ENCODE data around the gene KRTAP5-2.
"Not testable (repeated sequence)": the region's sequence is repeated elsewhere in the genome, so short reads cannot be mapped to it uniquely, and the experiment has no call there.

Gene KRTAP5-2

DNA sequence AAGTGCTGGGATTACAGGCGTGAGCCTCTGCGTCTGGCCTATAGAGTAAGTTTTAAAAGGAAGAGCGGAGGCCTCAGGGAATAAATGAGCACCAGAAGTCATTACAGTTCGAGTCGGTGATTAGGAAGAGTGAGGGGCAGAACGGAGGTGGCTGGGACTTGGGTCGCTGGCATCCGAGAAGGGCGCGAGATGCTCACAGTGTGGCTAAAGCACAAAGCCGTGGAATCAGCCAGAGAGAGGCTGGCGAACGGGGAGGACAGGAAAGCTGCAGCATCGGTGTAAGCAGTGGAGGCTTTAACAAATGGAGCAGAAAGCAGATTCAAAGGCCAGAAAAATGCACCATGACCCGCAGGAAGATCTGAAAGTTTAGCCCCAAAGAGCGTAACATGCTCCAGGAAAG lies 26.5 kb upstream of the KRTAP5-2 start:
- Histone ChIP-seq H3K4me3 (ENCODE audit: low read depth, low read length) (no peak overlapping the region), H3K27ac (ENCODE audit: low read depth, low read length) (no peak overlapping the region), H3K36me3 (ENCODE audit: control insufficient read depth, insufficient read depth, low read length) (no peaks in the 10 kb centered on the region), H3K9me3 (ENCODE audit: control insufficient read depth, insufficient read depth, low read depth, low read length) (no peaks in the 10 kb centered on the region), H3K27me3 (ENCODE audit: control insufficient read depth, insufficient read depth, low read length) (peaks cover 26% of the 10 kb centered on the region), H3K4me1 (ENCODE audit: control insufficient read depth, insufficient read depth, low read length) (no peaks in the 10 kb centered on the region), H3K9ac (ENCODE audit: low read length) (no peak overlapping the region)

DNA sequence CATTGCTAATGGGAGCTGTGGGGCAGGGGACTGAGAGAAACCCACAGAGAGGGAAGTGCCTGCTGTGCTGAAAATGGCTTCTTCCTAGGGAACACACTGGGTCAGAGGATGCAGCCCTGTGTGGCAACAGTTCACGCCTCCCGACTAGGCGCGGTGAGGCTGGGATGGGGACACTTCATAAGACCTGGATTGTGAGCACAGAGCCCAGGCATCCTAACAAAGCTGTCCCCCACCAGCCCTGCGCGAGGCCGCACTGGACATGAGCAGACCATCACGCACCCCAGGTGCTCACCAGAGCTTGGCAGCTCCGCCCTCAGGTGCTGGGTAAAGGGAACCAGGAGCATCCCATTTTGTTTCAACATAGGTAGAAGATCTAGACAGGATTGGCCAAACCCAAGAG lies 25.6 kb upstream of the KRTAP5-2 start:
- no peak overlapping the region for H3K4me3 ChIP-seq (ENCODE audit: low read depth, low read length)
- H3K27me3 ChIP-seq (ENCODE audit: control insufficient read depth, insufficient read depth, low read length): peaks cover 20% of the 10 kb centered on the region
- H3K9ac ChIP-seq (ENCODE audit: low read length): no peak overlapping the region
- H3K9me3 ChIP-seq (ENCODE audit: control insufficient read depth, insufficient read depth, low read depth, low read length): no peaks in the 10 kb centered on the region
- H3K4me1 ChIP-seq (ENCODE audit: control insufficient read depth, insufficient read depth, low read length): no peaks in the 10 kb centered on the region
- no peak overlapping the region for H3K27ac ChIP-seq (ENCODE audit: low read depth, low read length)
- no peaks in the 10 kb centered on the region for H3K36me3 ChIP-seq (ENCODE audit: control insufficient read depth, insufficient read depth, low read length)

DNA sequence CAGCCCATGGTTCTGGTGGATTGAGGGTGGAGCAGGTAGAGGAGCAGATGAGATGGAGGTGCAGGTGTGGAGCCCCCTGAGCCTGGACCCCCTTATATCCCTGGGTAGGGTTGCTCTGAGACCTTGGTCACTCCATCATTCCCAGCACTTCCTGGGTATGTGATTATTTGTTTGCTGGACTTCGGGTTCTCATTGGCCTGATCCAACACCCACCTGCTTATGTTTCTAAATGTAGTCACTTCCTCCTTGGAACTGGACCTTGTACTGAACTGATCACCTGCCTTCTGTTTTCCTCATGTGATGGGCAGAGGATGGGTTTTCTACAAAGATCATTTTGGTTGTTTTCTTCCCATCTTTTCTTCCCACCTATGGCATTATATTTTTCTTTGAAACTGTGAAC lies 24.0 kb upstream of the KRTAP5-2 start, which contains the start of gene KRTAP5-4:
KRTAP5-4 (minus strand) TSS at position 53 of the 400 bp plus-strand sequence; CDS start at position 8, 45 bp downstream.
- Histone ChIP-seq H3K9me3 (ENCODE audit: control insufficient read depth, insufficient read depth, low read depth, low read length) (peaks cover 4% of the 10 kb centered on the region; the same call in 1 of the 2 replicates), H3K27ac (ENCODE audit: low read depth, low read length) (no peak within 1 kb of the TSS), H3K4me3 (ENCODE audit: low read depth, low read length) (no peak within 1 kb of the TSS), H3K36me3 (ENCODE audit: control insufficient read depth, insufficient read depth, low read length) (no peaks in the 10 kb centered on the region), H3K4me1 (ENCODE audit: control insufficient read depth, insufficient read depth, low read length) (no peaks in the 10 kb centered on the region), H3K9ac (ENCODE audit: low read length) (no peak within 1 kb of the TSS), H3K27me3 (ENCODE audit: control insufficient read depth, insufficient read depth, low read length) (peaks cover 10% of the 10 kb centered on the region)

DNA sequence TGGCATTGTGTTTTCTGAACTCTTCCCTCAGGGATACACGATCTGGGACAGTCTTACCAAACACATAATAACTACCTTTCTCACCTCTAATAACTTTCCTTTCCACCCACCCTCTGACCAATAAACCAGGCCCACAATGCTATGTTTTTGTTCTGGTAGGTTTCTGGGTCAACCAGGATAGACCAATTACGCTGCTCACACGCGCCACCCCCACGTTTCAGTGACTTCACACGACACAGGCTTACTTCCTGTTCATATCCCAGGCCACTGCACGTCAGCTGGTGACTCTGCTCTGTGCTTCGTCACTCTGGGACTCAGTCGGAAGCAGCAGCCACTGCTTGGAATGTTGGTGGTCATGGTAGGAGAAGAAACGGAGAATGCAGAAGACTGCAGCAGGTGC lies 21.4 kb upstream of the KRTAP5-2 start:
- Histone ChIP-seq H3K27ac (ENCODE audit: low read depth, low read length) (no peak overlapping the region), H3K27me3 (ENCODE audit: control insufficient read depth, insufficient read depth, low read length) (peaks cover 11% of the 10 kb centered on the region; the same call in 1 of the 2 replicates), H3K4me3 (ENCODE audit: low read depth, low read length) (no peak overlapping the region), H3K9me3 (ENCODE audit: control insufficient read depth, insufficient read depth, low read depth, low read length) (peaks cover 6% of the 10 kb centered on the region; the same call in 1 of the 2 replicates), H3K9ac (ENCODE audit: low read length) (no peak overlapping the region), H3K36me3 (ENCODE audit: control insufficient read depth, insufficient read depth, low read length) (no peaks in the 10 kb centered on the region), H3K4me1 (ENCODE audit: control insufficient read depth, insufficient read depth, low read length) (no peaks in the 10 kb centered on the region)

DNA sequence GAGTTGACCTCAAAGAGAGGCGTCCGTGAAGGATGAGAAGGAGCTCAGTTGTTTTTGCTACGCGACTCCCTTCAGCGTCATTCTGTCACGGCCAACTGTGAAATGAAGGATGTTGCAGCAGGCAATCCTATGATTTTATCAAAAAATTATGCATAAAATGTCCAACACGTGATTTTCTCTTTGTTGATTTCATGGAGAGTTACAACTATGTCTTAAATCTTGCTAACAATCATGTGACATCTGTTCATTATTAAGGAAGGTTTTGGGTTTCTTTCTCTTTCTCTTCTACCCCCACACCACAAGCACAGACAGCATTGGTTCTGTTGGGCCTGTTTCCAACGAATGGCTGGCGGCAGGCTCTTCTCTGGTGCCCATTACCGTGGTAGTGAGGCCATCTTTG lies 20.1 kb upstream of the KRTAP5-2 start:
- peaks cover 6% of the 10 kb centered on the region; the same call in 1 of the 2 replicates for H3K9me3 ChIP-seq (ENCODE audit: control insufficient read depth, insufficient read depth, low read depth, low read length)
- no peak overlapping the region for H3K4me3 ChIP-seq (ENCODE audit: low read depth, low read length)
- H3K4me1 ChIP-seq (ENCODE audit: control insufficient read depth, insufficient read depth, low read length): no peaks in the 10 kb centered on the region
- peaks cover 11% of the 10 kb centered on the region; the same call in 1 of the 2 replicates for H3K27me3 ChIP-seq (ENCODE audit: control insufficient read depth, insufficient read depth, low read length)
- H3K9ac ChIP-seq (ENCODE audit: low read length): no peak overlapping the region
- H3K27ac ChIP-seq (ENCODE audit: low read depth, low read length): no peak overlapping the region
- H3K36me3 ChIP-seq (ENCODE audit: control insufficient read depth, insufficient read depth, low read length): no peaks in the 10 kb centered on the region

DNA sequence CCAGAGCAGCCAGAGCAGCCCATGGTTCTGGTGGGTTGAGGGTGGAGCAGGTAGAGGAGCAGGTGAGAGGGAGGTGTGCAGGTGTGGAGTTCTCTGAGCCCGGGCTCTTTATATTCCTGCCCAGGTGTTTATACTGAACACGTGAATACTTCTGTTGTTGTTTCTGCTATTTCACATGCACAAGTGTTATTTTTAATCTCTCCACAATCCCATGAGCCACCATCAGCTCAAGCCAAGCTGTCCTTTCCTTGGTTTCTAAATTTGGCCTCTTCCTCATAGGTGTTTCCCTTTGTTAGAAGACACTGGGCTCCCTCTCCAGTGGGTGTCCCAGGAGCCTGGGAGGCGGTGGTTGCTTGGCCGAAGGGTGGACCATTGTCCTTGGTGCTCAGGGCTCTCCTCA lies 10.3 kb upstream of the KRTAP5-2 start, which contains the start of gene KRTAP5-3:
KRTAP5-3 (minus strand) TSS at position 101 of the 400 bp plus-strand sequence; CDS start at position 23, 78 bp downstream.
- H3K4me3 ChIP-seq (ENCODE audit: low read depth, low read length): no peak within 1 kb of the TSS
- H3K36me3 ChIP-seq (ENCODE audit: control insufficient read depth, insufficient read depth, low read length): no peaks in the 10 kb centered on the region
- H3K9me3 ChIP-seq (ENCODE audit: control insufficient read depth, insufficient read depth, low read depth, low read length): peaks cover 8% of the 10 kb centered on the region
- no peak within 1 kb of the TSS for H3K27ac ChIP-seq (ENCODE audit: low read depth, low read length)
- no peak within 1 kb of the TSS for H3K9ac ChIP-seq (ENCODE audit: low read length)
- peaks cover 19% of the 10 kb centered on the region for H3K27me3 ChIP-seq (ENCODE audit: control insufficient read depth, insufficient read depth, low read length)
- peaks cover 10% of the 10 kb centered on the region; the same call in 1 of the 2 replicates for H3K4me1 ChIP-seq (ENCODE audit: control insufficient read depth, insufficient read depth, low read length)

DNA sequence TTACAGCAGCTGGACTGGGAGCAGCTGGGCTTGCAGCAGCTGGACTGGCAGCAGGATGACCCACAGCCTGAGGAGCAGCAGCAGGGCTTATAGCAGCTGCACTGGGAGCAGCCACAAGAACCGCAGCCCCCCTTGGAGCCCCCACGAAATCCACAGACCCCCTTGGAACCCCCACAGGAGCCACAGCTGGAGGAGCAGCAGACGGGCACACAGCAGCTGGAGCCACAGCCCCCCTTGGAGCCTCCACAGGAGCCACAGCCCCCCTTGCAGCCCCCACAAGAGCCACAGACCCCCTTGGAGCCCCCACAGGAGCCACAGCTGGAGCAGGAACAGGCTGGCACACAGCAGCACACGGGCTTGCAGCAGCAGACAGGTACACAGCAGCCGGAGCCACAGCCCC lies 9.8 kb upstream of the KRTAP5-2 start:
- H3K4me1 ChIP-seq (ENCODE audit: control insufficient read depth, insufficient read depth, low read length); H3K9me3 ChIP-seq (ENCODE audit: control insufficient read depth, insufficient read depth, low read depth, low read length); H3K36me3 ChIP-seq (ENCODE audit: control insufficient read depth, insufficient read depth, low read length); H3K4me3 ChIP-seq (ENCODE audit: low read depth, low read length); H3K27ac ChIP-seq (ENCODE audit: low read depth, low read length); H3K9ac ChIP-seq (ENCODE audit: low read length): not testable (repeated sequence)
- H3K27me3 ChIP-seq (ENCODE audit: control insufficient read depth, insufficient read depth, low read length): peaks cover 19% of the 10 kb centered on the region

DNA sequence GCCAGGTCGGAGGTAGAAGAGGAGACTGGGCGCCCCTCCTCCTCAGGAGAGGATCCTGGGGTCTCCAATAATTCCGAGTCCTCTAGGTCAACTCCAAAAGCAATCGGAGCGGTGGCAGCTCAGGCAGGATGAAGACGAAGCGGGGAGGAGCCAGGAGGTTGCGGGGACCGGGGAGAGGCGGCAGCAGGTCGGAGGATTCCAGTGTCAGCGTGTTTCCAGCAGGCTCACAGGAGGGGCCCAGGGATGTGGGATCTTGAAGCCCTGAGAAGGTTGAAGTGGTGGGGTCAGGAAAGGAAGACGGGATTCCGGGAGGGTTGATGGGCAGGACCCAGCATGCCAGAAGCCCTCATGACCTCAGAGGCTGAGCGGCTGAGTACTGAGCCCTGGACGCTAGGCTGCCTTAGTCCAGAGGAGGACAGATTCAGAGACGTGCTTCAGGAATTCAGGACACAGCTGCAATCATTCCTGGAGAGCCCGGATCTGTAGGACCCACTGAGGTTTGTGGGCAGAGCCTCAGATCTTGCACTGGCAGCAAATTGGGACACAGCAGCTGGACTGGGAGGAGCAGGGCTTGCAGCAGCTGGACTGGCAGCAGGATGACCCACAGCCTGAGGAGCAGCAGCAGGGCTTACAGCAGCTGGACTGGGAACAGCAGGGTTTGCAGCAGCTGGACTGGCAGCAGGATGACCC lies 9.2 kb upstream of the KRTAP5-2 start:
- not testable (repeated sequence) for H3K27ac ChIP-seq (ENCODE audit: low read depth, low read length); H3K9me3 ChIP-seq (ENCODE audit: control insufficient read depth, insufficient read depth, low read depth, low read length); H3K9ac ChIP-seq (ENCODE audit: low read length); H3K4me3 ChIP-seq (ENCODE audit: low read depth, low read length); H3K4me1 ChIP-seq (ENCODE audit: control insufficient read depth, insufficient read depth, low read length); H3K36me3 ChIP-seq (ENCODE audit: control insufficient read depth, insufficient read depth, low read length)
- peaks cover 19% of the 10 kb centered on the region for H3K27me3 ChIP-seq (ENCODE audit: control insufficient read depth, insufficient read depth, low read length)

DNA sequence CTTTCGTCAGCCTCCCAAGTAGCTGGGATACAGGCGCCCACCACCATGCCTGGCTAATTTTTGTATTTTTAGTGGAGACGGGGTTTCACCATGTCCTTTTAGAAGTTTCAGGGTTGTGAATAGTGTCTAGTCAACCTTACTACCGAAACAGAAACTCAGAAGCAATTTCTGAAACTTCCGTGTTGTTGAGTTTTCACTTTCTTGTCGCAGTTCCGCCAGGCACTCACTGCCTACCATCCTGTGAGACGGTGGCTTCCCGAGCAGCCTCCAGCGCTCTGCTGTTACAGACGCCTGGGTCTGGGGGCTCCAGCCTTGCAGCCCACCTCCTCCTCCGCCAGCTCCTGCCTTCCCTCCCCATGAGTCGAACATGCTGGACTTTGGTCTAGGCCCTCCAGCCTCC lies 7.8 kb upstream of the KRTAP5-2 start:
- not testable (repeated sequence) for H3K4me3 ChIP-seq (ENCODE audit: low read depth, low read length); H3K27ac ChIP-seq (ENCODE audit: low read depth, low read length); H3K36me3 ChIP-seq (ENCODE audit: control insufficient read depth, insufficient read depth, low read length); H3K9ac ChIP-seq (ENCODE audit: low read length); H3K4me1 ChIP-seq (ENCODE audit: control insufficient read depth, insufficient read depth, low read length)
- peaks cover 19% of the 10 kb centered on the region for H3K27me3 ChIP-seq (ENCODE audit: control insufficient read depth, insufficient read depth, low read length)
- peaks cover 12% of the 10 kb centered on the region for H3K9me3 ChIP-seq (ENCODE audit: control insufficient read depth, insufficient read depth, low read depth, low read length)

DNA sequence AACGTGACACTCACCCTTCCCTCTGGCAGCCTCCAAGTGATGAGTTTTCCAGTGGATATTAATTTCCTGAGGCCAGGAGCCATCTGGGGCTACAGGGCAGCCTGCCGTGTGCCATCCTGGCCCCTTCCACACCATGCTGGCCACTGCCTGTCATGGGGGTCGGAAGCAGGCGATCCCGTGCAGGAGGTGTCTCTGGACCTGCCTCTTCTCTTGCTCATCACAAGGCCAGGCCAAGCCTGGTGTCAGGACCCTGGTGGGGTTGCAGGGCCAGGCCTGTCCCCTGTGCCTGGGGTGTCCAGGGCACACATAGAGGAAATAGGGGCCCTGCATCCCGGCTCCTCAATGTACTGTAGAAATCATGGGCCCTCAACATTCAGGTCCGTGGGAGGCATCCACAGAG lies 6.6 kb upstream of the KRTAP5-2 start:
- Histone ChIP-seq H3K27me3 (ENCODE audit: control insufficient read depth, insufficient read depth, low read length) (peaks cover 19% of the 10 kb centered on the region), H3K9ac (ENCODE audit: low read length) (no peak overlapping the region), H3K4me3 (ENCODE audit: low read depth, low read length) (no peak overlapping the region), H3K36me3 (ENCODE audit: control insufficient read depth, insufficient read depth, low read length) (no peaks in the 10 kb centered on the region), H3K27ac (ENCODE audit: low read depth, low read length) (no peak overlapping the region), H3K4me1 (ENCODE audit: control insufficient read depth, insufficient read depth, low read length) (peaks cover 10% of the 10 kb centered on the region; the same call in 1 of the 2 replicates), H3K9me3 (ENCODE audit: control insufficient read depth, insufficient read depth, low read depth, low read length) (peaks cover 6% of the 10 kb centered on the region; the same call in 1 of the 2 replicates)

DNA sequence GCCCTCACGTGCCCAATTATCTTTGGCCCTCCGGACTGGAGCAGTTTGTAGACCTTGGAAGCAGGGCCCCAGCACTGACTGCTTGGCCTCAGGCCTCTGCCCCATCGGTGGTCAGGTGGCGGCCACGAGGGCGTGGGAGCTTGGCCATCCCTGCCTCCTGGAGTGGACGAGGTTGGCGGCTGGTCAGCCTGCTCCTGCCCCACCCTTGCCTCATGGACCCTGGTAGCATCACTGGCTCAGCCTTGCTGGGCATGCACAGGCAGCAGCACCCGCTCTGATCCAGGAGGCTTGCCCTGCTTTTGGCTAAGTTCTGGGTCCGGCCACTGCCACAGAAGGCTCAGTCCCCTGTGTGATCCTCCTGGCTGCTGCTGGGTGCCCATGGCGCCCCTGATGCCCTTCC lies 6.1 kb upstream of the KRTAP5-2 start:
- no peak overlapping the region for H3K27ac ChIP-seq (ENCODE audit: low read depth, low read length)
- H3K36me3 ChIP-seq (ENCODE audit: control insufficient read depth, insufficient read depth, low read length): no peaks in the 10 kb centered on the region
- peaks cover 19% of the 10 kb centered on the region for H3K27me3 ChIP-seq (ENCODE audit: control insufficient read depth, insufficient read depth, low read length)
- no peak overlapping the region for H3K9ac ChIP-seq (ENCODE audit: low read length)
- no peak overlapping the region for H3K4me3 ChIP-seq (ENCODE audit: low read depth, low read length)
- peaks cover 10% of the 10 kb centered on the region; the same call in 1 of the 2 replicates for H3K4me1 ChIP-seq (ENCODE audit: control insufficient read depth, insufficient read depth, low read length)
- peaks cover 5% of the 10 kb centered on the region; the same call in 1 of the 2 replicates for H3K9me3 ChIP-seq (ENCODE audit: control insufficient read depth, insufficient read depth, low read depth, low read length)

Measured in HUES6 (cell line).